ENCODE measurements around the gene PSEN1.

PSEN1 gene

GRCh38 chr14:73251516-73252215 is 115.4 kb downstream of the PSEN1 start:
- no peak overlapping the region for H3K4me3 ChIP-seq (IDR thresholded peaks at IDR 0.05; ENCODE audit: insufficient read depth, low read depth, low read length)
- H4K20me1 ChIP-seq (ENCODE audit: insufficient read depth): no peaks in the 10 kb centered on the region
- H2AFZ ChIP-seq (ENCODE audit: low read depth): no peak overlapping the region
- no peak overlapping the region for H3K9ac ChIP-seq
- H3K4me1 ChIP-seq (ENCODE audit: low read depth, poor library complexity, severe bottlenecking): no peaks in the 10 kb centered on the region
- no peak overlapping the region for H3K27ac ChIP-seq
- no peak overlapping the region for H3K4me2 ChIP-seq
- TF ChIP-seq, protein P1, sequence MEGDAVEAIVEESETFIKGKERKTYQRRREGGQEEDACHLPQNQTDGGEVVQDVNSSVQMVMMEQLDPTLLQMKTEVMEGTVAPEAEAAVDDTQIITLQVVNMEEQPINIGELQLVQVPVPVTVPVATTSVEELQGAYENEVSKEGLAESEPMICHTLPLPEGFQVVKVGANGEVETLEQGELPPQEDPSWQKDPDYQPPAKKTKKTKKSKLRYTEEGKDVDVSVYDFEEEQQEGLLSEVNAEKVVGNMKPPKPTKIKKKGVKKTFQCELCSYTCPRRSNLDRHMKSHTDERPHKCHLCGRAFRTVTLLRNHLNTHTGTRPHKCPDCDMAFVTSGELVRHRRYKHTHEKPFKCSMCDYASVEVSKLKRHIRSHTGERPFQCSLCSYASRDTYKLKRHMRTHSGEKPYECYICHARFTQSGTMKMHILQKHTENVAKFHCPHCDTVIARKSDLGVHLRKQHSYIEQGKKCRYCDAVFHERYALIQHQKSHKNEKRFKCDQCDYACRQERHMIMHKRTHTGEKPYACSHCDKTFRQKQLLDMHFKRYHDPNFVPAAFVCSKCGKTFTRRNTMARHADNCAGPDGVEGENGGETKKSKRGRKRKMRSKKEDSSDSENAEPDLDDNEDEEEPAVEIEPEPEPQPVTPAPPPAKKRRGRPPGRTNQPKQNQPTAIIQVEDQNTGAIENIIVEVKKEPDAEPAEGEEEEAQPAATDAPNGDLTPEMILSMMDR (conservative IDR thresholded peaks at IDR 0.05; ENCODE audit: low read depth, low read length): no peak
- no peaks in the 10 kb centered on the region for H3K79me2 ChIP-seq (ENCODE audit: insufficient read depth, low read depth)
- H3K27me3 ChIP-seq (ENCODE audit: insufficient read depth, low read depth): no peaks in the 10 kb centered on the region
- H3K36me3 ChIP-seq (ENCODE audit: insufficient read depth): no peaks in the 10 kb centered on the region

- Histone ChIP-seq H2AFZ (ENCODE audit: low read depth) (no peak overlapping the region), H3K4me3 (IDR thresholded peaks at IDR 0.05; ENCODE audit: insufficient read depth, low read depth, low read length) (no peak overlapping the region), H3K4me1 (ENCODE audit: low read depth, poor library complexity, severe bottlenecking) (no peaks in the 10 kb centered on the region), H3K4me2 (no peak overlapping the region), H3K79me2 (ENCODE audit: insufficient read depth, low read depth) (no peaks in the 10 kb centered on the region), H3K36me3 (ENCODE audit: insufficient read depth) (no peaks in the 10 kb centered on the region), H4K20me1 (ENCODE audit: insufficient read depth) (no peaks in the 10 kb centered on the region), H3K27ac (no peak overlapping the region), H3K9ac (no peak overlapping the region), H3K27me3 (ENCODE audit: insufficient read depth, low read depth) (no peaks in the 10 kb centered on the region)
- TF ChIP-seq, protein P1 (conservative IDR thresholded peaks at IDR 0.05; ENCODE audit: low read depth, low read length): no peak
These were observed 116.4 kb downstream of the PSEN1 start for GRCh38 chr14:73252491-73253322.

DNA sequence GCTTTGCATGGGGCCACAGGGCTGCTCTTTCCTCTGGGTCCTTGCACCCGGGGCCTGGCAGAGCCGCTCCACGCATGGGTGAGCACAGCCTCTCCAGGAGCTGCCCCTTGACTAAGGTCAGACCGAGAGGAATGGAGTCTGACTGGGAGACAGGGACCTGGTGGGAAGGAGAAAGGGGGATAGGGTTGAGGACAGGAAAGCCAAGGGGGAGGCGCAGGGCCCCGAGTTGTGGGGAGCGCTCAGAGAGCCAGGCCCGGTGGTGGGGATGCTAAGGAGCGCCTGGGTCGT is 117.0 kb downstream of the PSEN1 start:
- H3K27ac ChIP-seq: no peak overlapping the region
- H3K79me2 ChIP-seq (ENCODE audit: insufficient read depth, low read depth): no peaks in the 10 kb centered on the region
- no peaks in the 10 kb centered on the region for H3K4me1 ChIP-seq (ENCODE audit: low read depth, poor library complexity, severe bottlenecking)
- H3K4me2 ChIP-seq: no peak overlapping the region
- H3K9ac ChIP-seq: no peak overlapping the region
- TF ChIP-seq, protein P1 (conservative IDR thresholded peaks at IDR 0.05; ENCODE audit: low read depth, low read length): no peak
- no peaks in the 10 kb centered on the region for H3K27me3 ChIP-seq (ENCODE audit: insufficient read depth, low read depth)
- H2AFZ ChIP-seq (ENCODE audit: low read depth): no peak overlapping the region
- no peak overlapping the region for H3K4me3 ChIP-seq (IDR thresholded peaks at IDR 0.05; ENCODE audit: insufficient read depth, low read depth, low read length)
- H4K20me1 ChIP-seq (ENCODE audit: insufficient read depth): no peaks in the 10 kb centered on the region
- no peaks in the 10 kb centered on the region for H3K36me3 ChIP-seq (ENCODE audit: insufficient read depth)

DNA sequence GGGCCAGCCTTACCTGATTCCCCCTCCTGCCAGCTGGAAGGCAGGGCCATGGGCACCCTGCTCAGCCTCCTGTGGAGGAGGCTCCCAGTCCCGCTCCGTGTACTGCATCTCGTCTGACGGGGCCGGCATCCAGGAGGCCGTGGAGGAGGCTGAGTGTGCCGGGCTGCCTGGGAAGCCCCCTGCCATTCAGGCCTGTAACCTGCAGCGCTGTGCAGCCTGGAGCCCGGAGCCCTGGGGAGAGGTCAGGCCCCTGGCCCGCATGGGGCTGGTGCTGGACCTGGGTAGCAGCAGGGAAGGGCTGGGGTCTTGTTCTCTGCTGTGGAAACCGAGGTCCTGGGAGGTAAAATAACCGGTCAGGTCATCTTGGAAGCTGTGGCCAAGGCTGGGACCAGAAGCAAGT is 117.4 kb downstream of the PSEN1 start:
- TF ChIP-seq, protein P1 (conservative IDR thresholded peaks at IDR 0.05; ENCODE audit: low read depth, low read length): no peak
- H3K27ac ChIP-seq: no peak overlapping the region

More for the DNA sequence above, 117.4 kb downstream of the PSEN1 start:
- Histone ChIP-seq H2AFZ (ENCODE audit: low read depth) (no peak overlapping the region), H3K4me1 (ENCODE audit: low read depth, poor library complexity, severe bottlenecking) (no peaks in the 10 kb centered on the region), H3K27me3 (ENCODE audit: insufficient read depth, low read depth) (no peaks in the 10 kb centered on the region), H3K36me3 (ENCODE audit: insufficient read depth) (no peaks in the 10 kb centered on the region), H3K9ac (no peak overlapping the region), H3K4me2 (no peak overlapping the region), H3K4me3 (IDR thresholded peaks at IDR 0.05; ENCODE audit: insufficient read depth, low read depth, low read length) (no peak overlapping the region), H4K20me1 (ENCODE audit: insufficient read depth) (no peaks in the 10 kb centered on the region), H3K79me2 (ENCODE audit: insufficient read depth, low read depth) (no peaks in the 10 kb centered on the region)
